CD4-positive, CD25-positive, alpha-beta regulatory T cell (primary cell): ENCODE data around the gene ITGA11. TPM values are rescaled to one million over a fixed set of nuclear protein-coding genes. Genes with fewer than 3 reads are reported as not detected.

Source experiments
- polyA plus RNA-seq, 4 donors: library from polyadenylated mRNA; unstranded; fragments of 300-500 nt; fragmentation: Illumina TruSeq; gene quantifications; one replicate each; pipeline ENCODE4 v1.2.3, GENCODE V29; 2021
- total RNA-seq: library from RNA; stranded (reverse); gene quantifications from one replicate; pipeline ENCODE4 v1.2.3, GENCODE V29; 2022

ITGA11 gene
- total and polyA plus RNA-seq, 5 donors from 2014 or later: 0.02 to 0.05 TPM; not detected in 3

Other genes starting within 250 kb of the ITGA11 start
- 3.2 TPM for gene CALML4, start 226.8 kb downstream of the ITGA11 start, total RNA-seq
- 1 to 10 TPM in 1 of 4 donors, under 1 TPM in 3; 0.17 to 1.4 (median 0.51) TPM for gene CALML4, start 226.8 kb downstream of the ITGA11 start, polyA plus RNA-seq
- 14.2 TPM for gene CLN6, start 202.4 kb downstream of the ITGA11 start, total RNA-seq
- 1 to 10 TPM; 1.4 to 1.9 (median 1.5) TPM for gene CLN6, start 202.4 kb downstream of the ITGA11 start, polyA plus RNA-seq
- gene FEM1B, start 154.4 kb downstream of the ITGA11 start, total RNA-seq: 55.2 TPM
- 10 to 100 TPM; 15.7 to 27.1 (median 16.9) TPM for gene FEM1B, start 154.4 kb downstream of the ITGA11 start, polyA plus RNA-seq
- gene CORO2B, start 146.8 kb upstream of the ITGA11 start, total RNA-seq: not detected
- gene CORO2B, start 146.8 kb upstream of the ITGA11 start, polyA plus RNA-seq: not detected